Vagina (tissue), 2 donors: ENCODE results near the gene EXD3.

Source experiments
- POLR2A ChIP-seq, 2 donors: fragments of 450-650 bp; IDR thresholded peaks; one replicate each; pipeline ENCODE4 v1.6.1; 2017; ENCODE audit warnings: antibody characterized with exemption in 2 of 2, mild to moderate bottlenecking in 2 of 2, moderate library complexity in 2 of 2
- POLR2AphosphoS5 ChIP-seq, 2 donors: sonication (generic); formaldehyde crosslinking; IDR thresholded peaks; one replicate each; pipeline ENCODE4 v1.9.0; 2017; ENCODE audit warnings: antibody characterized with exemption in 2 of 2, mild to moderate bottlenecking in 2 of 2, low read depth in 1 of 2; ENCODE audit not compliant: insufficient read depth in 1 of 2
- TF ChIP-seq, protein P1 (sequence below), 3 experiments: fragments of 450-650 bp in 2 of 3; fragments of 200-600 bp in 1 of 3; sonication (generic) in 1 of 3; IDR thresholded peaks; one replicate each; pipeline ENCODE4 v1.5.1; 2017 to 2019; ENCODE audit warnings: antibody characterized with exemption in 3 of 3, mild to moderate bottlenecking in 2 of 3, moderate library complexity in 2 of 3

DNA sequence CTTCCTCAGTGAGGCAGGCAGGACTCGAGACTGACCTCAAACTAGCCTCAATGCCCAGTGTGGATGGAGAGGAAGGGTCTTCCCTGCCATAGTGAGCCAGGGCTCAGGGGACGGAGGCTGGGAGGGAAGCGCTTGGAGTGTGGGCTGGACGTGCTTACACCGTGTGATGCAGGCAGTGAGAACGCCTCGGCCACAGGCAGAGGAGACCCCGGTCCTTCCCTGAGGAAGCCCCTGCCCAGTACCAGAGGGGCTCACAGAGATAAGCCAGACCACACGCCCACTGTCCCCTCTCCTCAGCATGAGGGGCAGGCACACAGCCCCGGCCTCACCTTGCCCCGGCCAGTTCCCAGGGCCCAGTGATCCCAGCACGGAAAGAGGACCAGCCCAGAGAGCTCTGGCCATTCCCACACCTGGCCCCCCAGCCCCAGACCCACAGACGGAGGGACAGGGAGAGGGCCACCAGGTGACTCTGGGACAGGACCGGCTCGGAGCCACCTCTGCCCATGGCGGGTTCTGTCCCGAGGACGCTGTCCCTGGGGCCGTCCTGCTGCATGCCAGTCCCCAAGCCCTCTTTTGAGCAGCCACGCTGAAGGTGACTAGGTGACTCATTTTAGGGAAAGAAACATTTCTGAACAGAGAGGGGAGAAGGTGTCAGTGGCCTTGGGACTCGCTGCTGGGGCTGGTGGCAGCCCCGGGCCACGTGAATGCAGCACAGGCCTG lies 42.2 kb upstream of the EXD3 start:
- TF ChIP-seq POLR2A (IDR thresholded peaks at IDR 0.05) (no peak), POLR2AphosphoS5 (IDR thresholded peaks at IDR 0.05; ENCODE audit: insufficient read depth in 1 of 2, low read depth in 1 of 2) (no peak)
- TF ChIP-seq, protein P1, sequence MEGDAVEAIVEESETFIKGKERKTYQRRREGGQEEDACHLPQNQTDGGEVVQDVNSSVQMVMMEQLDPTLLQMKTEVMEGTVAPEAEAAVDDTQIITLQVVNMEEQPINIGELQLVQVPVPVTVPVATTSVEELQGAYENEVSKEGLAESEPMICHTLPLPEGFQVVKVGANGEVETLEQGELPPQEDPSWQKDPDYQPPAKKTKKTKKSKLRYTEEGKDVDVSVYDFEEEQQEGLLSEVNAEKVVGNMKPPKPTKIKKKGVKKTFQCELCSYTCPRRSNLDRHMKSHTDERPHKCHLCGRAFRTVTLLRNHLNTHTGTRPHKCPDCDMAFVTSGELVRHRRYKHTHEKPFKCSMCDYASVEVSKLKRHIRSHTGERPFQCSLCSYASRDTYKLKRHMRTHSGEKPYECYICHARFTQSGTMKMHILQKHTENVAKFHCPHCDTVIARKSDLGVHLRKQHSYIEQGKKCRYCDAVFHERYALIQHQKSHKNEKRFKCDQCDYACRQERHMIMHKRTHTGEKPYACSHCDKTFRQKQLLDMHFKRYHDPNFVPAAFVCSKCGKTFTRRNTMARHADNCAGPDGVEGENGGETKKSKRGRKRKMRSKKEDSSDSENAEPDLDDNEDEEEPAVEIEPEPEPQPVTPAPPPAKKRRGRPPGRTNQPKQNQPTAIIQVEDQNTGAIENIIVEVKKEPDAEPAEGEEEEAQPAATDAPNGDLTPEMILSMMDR (IDR thresholded peaks at IDR 0.05): no peak
